Measurements from ENCODE around the gene UBTF. TPM values are rescaled to one million over a fixed set of nuclear protein-coding genes. Genes with fewer than 3 reads are reported as not detected.

Gene UBTF
- total and polyA plus RNA-seq, 9 of the 15 experiments (the other 6 are each of a cell fraction or from before 2014, with no cell fraction given), result 1.2 to 113 (median 83.6) TPM

GRCh38 chr17:44218344-44219107, 949 bp downstream of the UBTF start (continued):
- TF ChIP-seq ZNF407 (IDR thresholded peaks at IDR 0.05; ENCODE audit: low read depth) (no peak), MCM7 (IDR thresholded peaks at IDR 0.05) (no peak), JUND (IDR thresholded peaks at IDR 0.05; ENCODE audit: borderline replicate concordance, low read depth, low read length) (peak; percentile 2; the same call in 1 of the 2 replicates), JUND (tag; IDR thresholded peaks at IDR 0.05; ENCODE audit: borderline replicate concordance, low read depth, low read length) (no peak), HOXB6 (CRISPR knock-in tag; IDR thresholded peaks at IDR 0.05; ENCODE audit: borderline replicate concordance) (no peak), EP400 (IDR thresholded peaks at IDR 0.05) (no peak), VEZF1 (CRISPR knock-in tag; IDR thresholded peaks at IDR 0.05) (peak; percentile 98), BACH1 (tag; IDR thresholded peaks at IDR 0.05) (no peak), ZNF282 (CRISPR knock-in tag; IDR thresholded peaks at IDR 0.05) (0 out of 2 replicates have a peak, but pooled peaks have one; percentile 5), TSHZ1 (CRISPR knock-in tag; IDR thresholded peaks at IDR 0.05) (no peak), PRMT5 (CRISPR knock-in tag; IDR thresholded peaks at IDR 0.05) (no peak), FOXK2 (conservative IDR thresholded peaks at IDR 0.05 in 1 of 2, IDR thresholded peaks at IDR 0.05 in 1 of 2; ENCODE audit: low read depth in 2 of 2) (no peak), MTF1 (CRISPR knock-in tag; IDR thresholded peaks at IDR 0.05; ENCODE audit: borderline replicate concordance) (no peak), ZNF507 (tag; conservative IDR thresholded peaks at IDR 0.05) (no peak), HNRNPUL1 (IDR thresholded peaks at IDR 0.05; ENCODE audit: low read length) (no peak)

All from K562 (cell line).